Lung (tissue), 14 donors: ENCODE data around the gene DAZ4. TPM values are rescaled to one million over a fixed set of nuclear protein-coding genes. Genes with fewer than 3 reads are reported as not detected.
"Not testable (repeated sequence)": the region's sequence is repeated elsewhere in the genome, so short reads cannot be mapped to it uniquely, and the experiment has no call there.

ENCODE experiments used
- ATAC-seq: fragments of 200-7000 bp; cut with Tn5 transposase; one replicate; pipeline ENCODE4 v1.9.1; 2020; ENCODE audit warnings: moderate number of reproducible peaks; ENCODE audit not compliant: insufficient read depth, low FRiP score
- DNase-seq, 3 donors: peaks; one replicate each; pipeline ENCODE4 v3.0.0-alpha.2; 2013 to 2017
- H3K27ac ChIP-seq, 2 donors: one replicate each; pipeline ENCODE4 v1.5.1; 2013; ENCODE audit warnings: mild to moderate bottlenecking in 2 of 2, moderate library complexity in 2 of 2, control low read depth in 1 of 2, inconsistent platforms in 1 of 2, low read depth in 1 of 2, low read length in 1 of 2
- H3K27me3 ChIP-seq, 3 donors: one replicate each; pipeline ENCODE4 v1.5.1; 2013; ENCODE audit warnings: low read length in 2 of 3; ENCODE audit not compliant: control insufficient read depth in 3 of 3, insufficient read depth in 3 of 3
- H3K36me3 ChIP-seq, 4 donors: one replicate each; pipeline ENCODE4 v1.5.1; 2013; ENCODE audit warnings: low read length in 4 of 4, mild to moderate bottlenecking in 1 of 4, moderate library complexity in 1 of 4; ENCODE audit not compliant: control insufficient read depth in 4 of 4, insufficient read depth in 4 of 4
- H3K4me1 ChIP-seq, 5 donors: one replicate each; pipeline ENCODE4 v1.5.1; 2013; ENCODE audit warnings: low read length in 5 of 5, mild to moderate bottlenecking in 2 of 5, moderate library complexity in 1 of 5; ENCODE audit not compliant: control insufficient read depth in 5 of 5, insufficient read depth in 5 of 5
- H3K4me3 ChIP-seq: one replicate; pipeline ENCODE4 v1.5.1; 2013; ENCODE audit warnings: mild to moderate bottlenecking, control low read depth, moderate library complexity
- H3K9ac ChIP-seq, 2 donors: one replicate each; pipeline ENCODE4 v1.5.1; 2013; ENCODE audit warnings: low read length in 2 of 2, control low read depth in 1 of 2; ENCODE audit not compliant: insufficient read depth in 1 of 2
- H3K9me3 ChIP-seq, 4 donors: one replicate each; pipeline ENCODE4 v1.5.1; 2013; ENCODE audit warnings: low read length in 3 of 4, mild to moderate bottlenecking in 1 of 4, moderate library complexity in 1 of 4; ENCODE audit not compliant: control insufficient read depth in 4 of 4, insufficient read depth in 3 of 4
- WGBS, 2 donors: extraction: QIAGEN DNeasy Blood & Tissue Kit; methylation state at CpG; one replicate each; pipeline ENCODE4 v1.1.7; 2013; 5-methylcytosine and 5-hydroxymethylcytosine counted together
- long read RNA-seq, 5 donors: transcript quantifications; one replicate each; lab custom pipeline, GENCODE V29; 2026
- polyA plus RNA-seq, 2 donors: library from polyadenylated mRNA; stranded (reverse); fragments of 200-250 nt; gene quantifications; one replicate each; pipeline ENCODE4 v1.2.1, GENCODE V29; 2013
- total RNA-seq, 2 donors: library from RNA; depleted of rRNA in 1 of 2; stranded (reverse); fragments of >200 nt in 1 of 2; gene quantifications; one replicate each; pipeline ENCODE4 v1.2.1, GENCODE V29; 2014 to 2021
- donor health status: Bipolar disorder and iron deficiency.
- donor health status: healthy.
- donor health status: DM: yes; HTN: yes; CAD: no.

Gene DAZ4, protein sequence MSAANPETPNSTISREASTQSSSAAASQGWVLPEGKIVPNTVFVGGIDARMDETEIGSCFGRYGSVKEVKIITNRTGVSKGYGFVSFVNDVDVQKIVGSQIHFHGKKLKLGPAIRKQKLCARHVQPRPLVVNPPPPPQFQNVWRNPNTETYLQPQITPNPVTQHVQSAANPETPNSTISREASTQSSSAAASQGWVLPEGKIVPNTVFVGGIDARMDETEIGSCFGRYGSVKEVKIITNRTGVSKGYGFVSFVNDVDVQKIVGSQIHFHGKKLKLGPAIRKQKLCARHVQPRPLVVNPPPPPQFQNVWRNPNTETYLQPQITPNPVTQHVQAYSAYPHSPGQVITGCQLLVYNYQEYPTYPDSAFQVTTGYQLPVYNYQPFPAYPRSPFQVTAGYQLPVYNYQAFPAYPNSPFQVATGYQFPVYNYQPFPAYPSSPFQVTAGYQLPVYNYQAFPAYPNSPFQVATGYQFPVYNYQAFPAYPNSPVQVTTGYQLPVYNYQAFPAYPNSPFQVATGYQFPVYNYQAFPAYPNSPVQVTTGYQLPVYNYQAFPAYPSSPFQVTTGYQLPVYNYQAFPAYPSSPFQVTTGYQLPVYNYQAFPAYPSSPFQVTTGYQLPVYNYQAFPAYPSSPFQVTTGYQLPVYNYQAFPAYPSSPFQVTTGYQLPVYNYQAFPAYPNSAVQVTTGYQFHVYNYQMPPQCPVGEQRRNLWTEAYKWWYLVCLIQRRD
- not detected for total RNA-seq
- polyA plus RNA-seq, result not detected
- long read RNA-seq, donor 1, result 0 reads
- long read RNA-seq, donor 2, result 0 reads
- long read RNA-seq, donor 3, result 0 reads
- long read RNA-seq, donor 4, result 0 reads
- long read RNA-seq, donor 5, result 0 reads

DNA sequence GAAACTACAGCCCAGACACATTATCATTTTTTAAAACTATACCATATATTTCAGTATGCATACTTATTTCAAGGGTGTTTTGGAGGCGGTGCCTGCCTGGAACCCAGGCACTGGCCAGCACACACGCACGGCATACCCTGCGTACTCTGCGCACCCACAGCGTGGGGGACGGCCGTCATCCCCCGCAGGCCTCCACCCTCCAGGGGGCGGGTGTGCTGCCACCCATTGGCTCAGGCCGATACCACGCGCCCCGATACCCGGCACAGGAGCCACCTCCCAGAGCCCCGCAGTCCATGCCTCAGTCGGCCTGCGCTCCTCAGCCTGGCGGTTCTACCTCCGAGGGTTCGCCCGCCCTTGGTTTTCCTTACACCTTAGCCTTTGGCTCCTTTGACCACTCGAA lies at the start of gene DAZ4:
Gene DAZ4, plus strand, starts transcription at position 301 of the 400 bp plus-strand sequence. CDS start 208 bp downstream, outside the sequence.
- not testable (repeated sequence) for ATAC-seq, H3K4me1 ChIP-seq, DNase-seq, H3K36me3 ChIP-seq, H3K9ac ChIP-seq, H3K4me3 ChIP-seq, H3K27me3 ChIP-seq, H3K27ac ChIP-seq, H3K9me3 ChIP-seq
- WGBS, 2 donors, result no CpG with 5 or more reads among the region's 23 CpGs

DNA sequence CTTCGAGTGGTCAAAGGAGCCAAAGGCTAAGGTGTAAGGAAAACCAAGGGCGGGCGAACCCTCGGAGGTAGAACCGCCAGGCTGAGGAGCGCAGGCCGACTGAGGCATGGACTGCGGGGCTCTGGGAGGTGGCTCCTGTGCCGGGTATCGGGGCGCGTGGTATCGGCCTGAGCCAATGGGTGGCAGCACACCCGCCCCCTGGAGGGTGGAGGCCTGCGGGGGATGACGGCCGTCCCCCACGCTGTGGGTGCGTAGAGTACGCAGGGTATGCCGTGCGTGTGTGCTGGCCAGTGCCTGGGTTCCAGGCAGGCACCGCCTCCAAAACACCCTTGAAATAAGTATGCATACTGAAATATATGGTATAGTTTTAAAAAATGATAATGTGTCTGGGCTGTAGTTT lies 20.4 kb upstream of the DAZ4 start, which contains the start of gene DAZ3:
Gene DAZ3, minus strand, starts transcription at position 101 of the 400 bp plus-strand sequence. CDS start 208 bp downstream, outside the sequence.
- not testable (repeated sequence) for H3K4me3 ChIP-seq, DNase-seq, H3K9ac ChIP-seq, H3K27me3 ChIP-seq, H3K9me3 ChIP-seq, H3K27ac ChIP-seq, H3K4me1 ChIP-seq, ATAC-seq, H3K36me3 ChIP-seq
- WGBS, 2 donors, result no CpG with 5 or more reads among the region's 23 CpGs

GRCh38 chrY:24821836-24822235 lies 11.9 kb upstream of the DAZ4 start:
- H3K36me3 ChIP-seq, ATAC-seq, DNase-seq, H3K9me3 ChIP-seq, H3K9ac ChIP-seq, H3K4me3 ChIP-seq, H3K27me3 ChIP-seq, H3K4me1 ChIP-seq, H3K27ac ChIP-seq: not testable (repeated sequence)
- no CpG with 5 or more reads among the region's 3 CpGs for WGBS, 2 donors

DNA sequence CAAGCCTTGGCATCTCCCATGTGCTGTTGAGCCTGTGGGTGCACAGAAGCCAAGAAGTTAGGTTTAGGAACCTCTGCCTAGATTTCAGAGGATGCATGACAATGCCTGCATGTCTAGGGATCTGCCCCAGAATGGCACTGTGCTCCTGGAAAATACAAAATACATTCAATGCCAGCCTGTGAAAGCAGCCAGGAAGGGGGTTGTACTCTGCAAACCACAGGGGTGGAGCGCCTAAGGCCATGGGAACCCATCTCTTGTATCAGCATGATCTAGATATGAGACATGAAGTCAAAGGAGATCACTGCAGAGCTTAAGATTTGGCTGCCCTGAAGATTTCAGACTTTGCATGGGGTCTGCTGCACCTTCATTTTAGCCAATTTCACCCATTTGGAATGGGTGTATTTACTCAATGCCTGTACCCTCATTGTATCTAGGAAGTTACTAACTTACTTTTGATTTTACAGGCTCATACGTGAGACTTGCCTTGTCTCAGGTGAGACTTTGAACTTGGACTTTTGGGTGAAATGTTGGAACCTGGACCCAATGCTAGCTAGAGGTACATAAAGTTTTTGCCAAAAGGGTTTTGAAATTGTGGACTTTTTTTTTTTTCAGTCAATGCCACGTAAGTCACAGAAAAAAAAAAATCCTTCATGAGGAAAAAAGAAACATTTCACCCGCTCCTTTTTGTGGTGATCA lies 9.4 kb upstream of the DAZ4 start:
- not testable (repeated sequence) for H3K27me3 ChIP-seq, H3K4me1 ChIP-seq, ATAC-seq, H3K9me3 ChIP-seq, H3K4me3 ChIP-seq, DNase-seq, H3K9ac ChIP-seq, H3K36me3 ChIP-seq, H3K27ac ChIP-seq
- 46% methylated on average over 1 of the region's 4 CpGs; no CpG with 5 or more reads in 1 of the 2 donors for WGBS, 2 donors

DNA sequence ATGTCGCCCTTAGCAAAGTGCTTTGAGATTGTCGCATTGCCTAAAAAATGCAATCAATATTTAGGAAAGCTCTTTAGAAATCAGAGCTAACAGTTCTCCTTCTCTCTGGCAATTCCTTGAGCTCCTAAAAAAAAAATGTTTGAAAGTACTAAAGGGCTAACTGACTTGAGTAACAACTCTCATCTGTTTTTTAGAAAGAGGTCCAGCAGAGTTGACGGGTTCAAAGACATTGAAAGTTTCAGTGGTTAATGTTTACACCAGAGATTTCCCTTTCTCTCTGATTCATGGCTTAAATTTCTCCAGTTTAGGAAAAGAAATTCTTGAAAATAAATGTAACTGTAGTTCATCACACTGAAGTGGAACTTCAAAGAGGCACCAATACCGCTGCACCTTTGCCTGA lies 8.7 kb upstream of the DAZ4 start:
- not testable (repeated sequence) for H3K36me3 ChIP-seq

More for the DNA sequence above, 8.7 kb upstream of the DAZ4 start:
- no CpG with 5 or more reads among the region's 4 CpGs for WGBS, 2 donors
- H3K4me1 ChIP-seq, H3K27ac ChIP-seq, DNase-seq, ATAC-seq, H3K9ac ChIP-seq, H3K4me3 ChIP-seq, H3K27me3 ChIP-seq, H3K9me3 ChIP-seq: not testable (repeated sequence)

Other genes with a start within 250 kb of the DAZ4 start
- gene BPY2B, start 215.9 kb upstream of the DAZ4 start, total RNA-seq, result not detected
- not detected for gene BPY2B, start 215.9 kb upstream of the DAZ4 start, polyA plus RNA-seq
- gene DAZ3, start 20.5 kb upstream of the DAZ4 start, total RNA-seq, result not detected
- not detected for gene DAZ3, start 20.5 kb upstream of the DAZ4 start, polyA plus RNA-seq
- not detected for gene BPY2C, start 218.2 kb downstream of the DAZ4 start, total RNA-seq
- not detected for gene BPY2C, start 218.2 kb downstream of the DAZ4 start, polyA plus RNA-seq